ENCODE results near the gene DAPL1. TPM values are rescaled to one million over a fixed set of nuclear protein-coding genes. Genes with fewer than 3 reads are reported as not detected.
"Not testable (repeated sequence)": the region's sequence is repeated elsewhere in the genome, so short reads cannot be mapped to it uniquely, and the experiment has no call there.

Gene DAPL1
- total RNA-seq, 1 donor from 2014 or later = not detected

DNA sequence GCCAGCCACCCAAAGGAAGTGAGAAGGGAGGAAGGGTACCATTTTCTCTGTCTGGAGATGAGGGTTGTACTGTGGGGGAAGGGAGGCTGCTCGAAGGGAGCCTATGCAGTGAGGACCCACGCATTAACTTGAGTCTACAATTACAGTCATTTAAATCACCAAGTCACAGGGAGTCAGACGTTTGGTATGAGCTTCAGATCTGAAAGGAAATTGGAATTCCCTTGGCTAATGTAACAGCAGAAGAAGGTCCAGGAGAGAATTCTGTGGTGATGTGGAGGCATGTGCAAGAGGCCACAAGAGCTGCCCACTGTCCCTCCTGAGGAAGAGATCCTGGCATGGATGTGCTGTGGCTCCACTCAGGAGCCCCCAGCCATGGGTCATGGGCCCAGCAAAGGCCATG, 22.5 kb downstream of the DAPL1 start:
- intact Hi-C loops (cut with micrococcal nuclease) = no loop called here

DNA sequence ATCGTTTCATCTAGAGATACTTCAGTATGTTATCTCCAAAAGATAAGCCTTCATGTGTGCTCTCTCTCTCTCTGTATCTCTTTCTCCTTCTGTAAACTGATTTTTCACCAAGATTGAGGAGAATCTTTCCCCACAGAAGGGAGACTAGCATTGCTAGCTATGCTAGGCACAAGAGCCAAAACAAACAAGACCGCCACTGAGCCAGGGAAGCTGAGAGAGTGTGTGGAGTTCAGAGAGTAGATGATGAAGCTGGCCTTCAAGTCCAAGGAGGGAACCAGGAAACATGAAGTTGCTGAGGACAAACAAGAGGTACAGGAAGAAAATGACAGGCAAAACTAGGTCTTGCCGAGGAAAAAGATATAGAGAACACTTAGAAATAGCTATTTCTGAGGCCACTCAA, 23.4 kb downstream of the DAPL1 start:
- intact Hi-C loops (cut with micrococcal nuclease) = no loop called here

DNA sequence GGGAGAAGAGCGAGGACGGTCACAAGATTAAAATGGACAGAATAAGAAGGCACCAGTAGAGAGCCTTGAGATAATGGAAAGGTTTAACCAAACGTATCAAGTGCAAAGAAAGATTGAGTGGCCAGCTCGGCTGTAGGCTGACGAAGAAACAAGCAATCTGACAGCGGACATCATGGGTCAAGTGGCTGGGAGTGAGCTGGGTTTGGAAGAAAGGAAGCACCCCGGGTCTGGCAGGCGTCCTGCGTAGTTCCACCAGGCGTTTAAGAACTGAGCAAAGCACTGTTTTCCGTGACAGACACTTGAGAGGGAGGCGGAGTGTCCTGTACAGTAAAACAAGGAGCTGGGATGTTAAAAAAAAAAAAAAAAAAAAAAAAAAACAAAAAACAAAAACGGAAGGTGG, 27.1 kb downstream of the DAPL1 start:
- intact Hi-C loops (cut with micrococcal nuclease) = no loop called here

DNA sequence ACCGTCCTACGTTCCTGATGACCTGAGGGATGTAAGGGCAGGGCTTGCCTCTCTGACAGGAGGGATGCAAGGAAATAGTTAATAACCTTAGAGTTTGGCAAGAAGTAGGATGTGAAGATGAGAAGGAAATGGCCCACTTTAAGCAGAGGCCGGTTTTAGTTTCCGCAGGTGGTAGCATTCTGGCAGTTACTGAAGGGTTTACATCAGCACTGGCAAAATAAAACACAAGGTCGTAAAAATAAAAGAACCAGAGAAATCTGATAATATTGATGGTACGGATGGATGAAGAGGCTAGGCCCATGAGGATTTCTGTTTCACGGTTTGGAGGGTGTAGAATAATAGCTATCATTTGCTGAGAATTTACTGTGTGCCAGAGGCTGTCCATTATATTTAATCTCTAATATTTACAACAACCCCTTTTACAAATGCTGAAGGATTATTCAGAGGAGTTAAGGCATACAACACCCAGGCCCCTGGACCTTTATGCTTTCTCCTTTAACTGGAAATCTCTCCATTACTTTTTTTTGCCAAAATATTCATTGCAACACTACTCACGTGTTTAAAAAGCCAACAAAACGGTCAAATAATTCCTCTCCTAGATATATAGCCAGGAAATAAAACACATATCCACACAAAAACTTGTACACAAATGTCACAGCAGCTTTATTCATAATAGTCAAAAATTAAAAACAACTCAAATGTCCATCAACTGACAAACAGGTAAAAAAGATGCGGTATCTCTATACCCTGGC, 28.5 kb downstream of the DAPL1 start:
- intact Hi-C loops (cut with micrococcal nuclease) = no loop called here

DNA sequence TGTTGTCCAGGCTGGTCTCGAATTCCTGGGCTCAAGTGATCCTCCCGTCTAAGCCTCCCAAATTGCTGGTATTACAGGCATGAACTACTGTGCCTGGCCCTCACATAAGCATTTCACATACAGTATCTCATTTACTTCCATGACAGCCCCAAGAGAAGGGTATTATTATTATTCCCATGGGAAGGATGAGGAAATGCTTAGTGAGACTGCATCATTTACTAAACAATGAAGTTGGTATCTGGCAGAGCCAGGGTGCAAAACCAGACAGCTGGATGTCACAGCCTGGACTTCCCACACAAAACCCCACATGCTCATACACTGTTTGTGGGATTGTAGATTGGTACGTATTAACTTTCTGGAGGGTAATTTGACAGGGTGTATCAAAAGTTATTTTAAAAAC, 29.9 kb downstream of the DAPL1 start:
- intact Hi-C loops (cut with micrococcal nuclease) = no loop called here

DNA sequence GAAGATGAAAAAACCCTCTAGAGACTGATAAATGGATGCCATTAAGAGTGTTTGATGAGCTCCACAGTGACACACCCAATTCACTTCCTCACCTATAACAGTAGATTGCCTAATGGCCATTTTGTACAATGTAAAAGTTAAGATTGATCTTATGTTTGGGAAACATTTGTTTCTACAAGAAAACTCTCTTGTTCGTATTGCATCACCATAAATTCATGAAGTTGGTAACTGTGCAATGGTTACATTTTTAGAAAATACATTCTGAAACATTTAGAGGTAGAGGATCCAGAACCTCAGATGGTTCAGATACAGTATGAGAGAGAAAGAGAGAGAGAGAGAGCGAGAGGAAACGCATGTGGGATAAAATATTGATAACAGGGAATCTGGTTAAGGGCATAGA, 31.8 kb downstream of the DAPL1 start:
- intact Hi-C loops (cut with micrococcal nuclease) = no loop called here

DNA sequence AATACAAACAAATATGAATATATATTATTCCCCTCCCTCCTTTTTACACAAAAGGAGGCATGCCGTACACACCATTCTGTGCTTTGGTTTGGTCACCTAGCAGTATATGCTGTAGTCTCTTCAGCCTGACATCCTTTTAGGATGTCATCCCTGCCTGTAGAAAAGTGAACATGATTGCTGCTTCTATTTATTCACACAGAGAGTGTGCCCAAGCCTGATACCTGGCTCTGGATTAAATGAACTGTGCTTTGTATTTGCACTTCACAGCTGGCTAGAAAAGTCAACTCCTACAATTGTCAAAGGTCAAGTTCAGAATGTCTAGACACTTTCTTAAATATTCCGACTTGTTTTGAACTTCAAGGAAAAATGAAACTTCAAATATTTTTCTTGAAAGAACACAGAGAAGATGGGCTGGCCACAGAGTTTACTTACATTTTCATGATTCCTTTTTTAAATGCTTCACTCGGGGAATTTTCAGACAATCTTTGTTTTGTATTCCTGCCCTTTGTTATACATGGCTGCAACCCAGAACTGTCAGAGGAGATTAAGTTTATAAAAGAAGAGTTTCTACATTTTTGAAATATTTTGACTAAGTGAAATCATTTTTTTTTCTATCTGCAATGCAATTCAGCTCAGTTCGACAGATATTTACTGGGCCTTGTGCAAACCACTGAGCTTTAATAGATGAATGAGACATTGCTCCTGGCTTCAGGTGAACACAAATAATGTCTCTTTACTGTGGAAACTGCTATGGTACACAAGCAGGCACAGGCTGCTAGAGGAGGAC, 33.5 kb downstream of the DAPL1 start:
- intact Hi-C loops (cut with micrococcal nuclease) = no loop called here

DNA sequence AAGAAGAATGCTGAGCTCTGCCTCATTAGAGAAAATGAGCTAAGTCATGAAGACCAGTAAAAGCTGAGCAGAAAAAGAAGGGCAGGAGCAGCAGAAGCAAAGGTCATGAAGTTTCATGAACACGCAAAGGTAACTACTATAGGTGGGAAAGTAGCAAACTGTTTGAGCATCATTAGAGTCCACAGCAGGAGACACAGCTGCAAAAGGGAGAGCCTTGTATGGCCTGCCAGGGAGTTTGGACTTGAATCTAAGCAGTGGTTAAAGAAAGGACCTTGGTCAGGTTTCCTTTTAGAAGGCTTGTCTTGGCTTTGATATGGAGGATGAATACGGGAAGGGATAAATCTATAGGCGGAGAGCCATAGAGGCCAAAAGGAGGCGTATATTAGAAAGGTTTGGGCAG, 34.0 kb downstream of the DAPL1 start:
- intact Hi-C loops (cut with micrococcal nuclease) = no loop called here

DNA sequence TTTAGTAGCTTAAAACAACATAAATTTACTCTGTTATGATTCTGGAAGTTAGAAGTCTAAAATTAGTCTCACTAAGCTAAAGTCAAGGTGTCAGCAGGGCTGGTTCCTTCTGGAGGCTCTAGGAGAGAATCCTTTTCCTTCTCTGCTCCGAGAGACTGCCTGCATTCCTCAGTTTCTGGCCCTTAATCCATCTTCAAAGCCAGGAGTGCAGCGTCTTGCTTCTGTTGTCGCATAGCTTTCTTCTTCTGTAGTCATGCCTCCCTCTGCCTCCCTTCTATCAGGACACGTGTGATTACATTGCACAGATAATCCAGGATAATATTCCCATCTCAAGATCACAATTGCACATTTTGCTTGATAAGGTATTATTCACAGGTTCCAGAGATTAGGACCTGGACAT, 35.1 kb downstream of the DAPL1 start:
- intact Hi-C loops (cut with micrococcal nuclease) = no loop called here

DNA sequence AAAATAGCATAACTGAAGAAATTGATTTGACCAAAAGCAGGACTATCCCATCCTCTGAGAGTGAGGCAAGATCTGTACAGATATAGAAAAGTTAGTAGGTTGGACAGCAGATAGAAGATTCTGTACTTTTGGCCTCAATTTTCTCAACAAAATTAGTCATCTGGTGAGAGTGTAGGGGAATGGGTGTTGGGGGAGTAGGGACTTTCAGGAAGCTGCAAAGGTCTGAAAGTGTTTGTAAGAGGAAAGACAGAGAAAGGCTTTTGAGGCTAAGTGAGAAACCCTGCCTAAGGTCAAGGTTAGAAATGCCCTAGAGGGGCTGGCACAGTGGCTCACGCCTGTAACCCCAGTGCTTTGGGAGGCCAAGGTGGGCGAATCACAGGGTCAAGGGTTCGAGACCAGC, 40.3 kb downstream of the DAPL1 start:
- intact Hi-C loops (cut with micrococcal nuclease) = no loop called here

DNA sequence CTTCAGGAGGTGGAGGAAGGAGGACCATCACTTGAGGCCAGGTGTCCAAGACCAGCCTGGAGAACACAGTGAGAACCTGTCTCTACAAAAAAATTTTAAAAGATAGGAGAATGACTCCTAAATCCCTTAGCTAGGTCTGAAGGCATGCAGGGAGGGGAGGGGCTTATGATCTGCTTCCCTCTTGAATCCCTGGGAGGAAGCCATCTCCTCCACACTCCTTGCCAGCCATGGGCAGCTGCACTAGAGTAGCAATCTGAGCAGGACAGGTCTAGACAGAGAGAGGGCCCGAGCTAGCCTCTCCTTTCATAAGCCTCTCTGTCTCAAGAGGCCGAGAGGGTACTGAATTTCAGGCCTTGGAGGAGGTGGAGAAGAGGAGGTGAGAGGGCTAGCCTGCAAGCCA, 42.5 kb downstream of the DAPL1 start:
- intact Hi-C loops (cut with micrococcal nuclease) = no loop called here

DNA sequence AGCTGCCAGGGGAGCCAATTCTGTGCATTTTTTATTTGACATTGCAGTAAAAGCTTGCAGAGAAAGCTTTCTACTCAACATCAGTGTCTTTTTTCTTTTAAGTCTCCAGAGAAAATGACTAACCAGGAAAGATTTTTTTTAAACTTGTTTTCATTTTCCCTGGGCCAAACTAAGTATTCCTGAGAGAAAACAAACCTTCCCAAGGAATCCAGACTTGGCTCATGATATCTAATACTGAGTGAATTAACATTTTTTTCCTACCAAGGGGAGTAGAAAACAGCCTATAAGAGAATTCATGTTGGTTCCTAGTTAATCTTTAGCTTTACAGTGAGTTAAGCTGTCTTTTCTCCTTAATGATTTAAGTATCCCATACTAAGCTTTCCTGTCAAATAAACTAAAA, 46.7 kb downstream of the DAPL1 start:
- intact Hi-C loops (cut with micrococcal nuclease) = no loop called here

DNA sequence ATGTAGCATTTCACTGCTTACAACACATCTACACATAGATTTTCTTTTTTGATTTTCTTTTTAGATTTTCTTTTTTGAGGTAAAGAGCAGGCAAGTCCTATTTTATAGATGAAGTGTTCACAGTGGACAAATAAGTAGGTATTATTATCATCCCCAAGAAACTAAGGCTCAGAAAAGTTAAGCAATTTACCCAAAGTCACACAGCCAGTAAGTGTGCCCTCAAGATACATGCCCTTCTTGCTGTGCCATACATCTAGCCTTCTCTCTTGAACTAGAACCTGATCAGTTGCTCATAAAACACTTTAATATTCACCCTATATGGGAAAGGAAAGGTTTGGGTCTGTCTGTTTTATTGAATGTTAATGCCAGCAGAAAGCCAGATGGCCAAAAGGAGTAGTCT, 50.3 kb downstream of the DAPL1 start:
- intact Hi-C loops (cut with micrococcal nuclease) = no loop called here

DNA sequence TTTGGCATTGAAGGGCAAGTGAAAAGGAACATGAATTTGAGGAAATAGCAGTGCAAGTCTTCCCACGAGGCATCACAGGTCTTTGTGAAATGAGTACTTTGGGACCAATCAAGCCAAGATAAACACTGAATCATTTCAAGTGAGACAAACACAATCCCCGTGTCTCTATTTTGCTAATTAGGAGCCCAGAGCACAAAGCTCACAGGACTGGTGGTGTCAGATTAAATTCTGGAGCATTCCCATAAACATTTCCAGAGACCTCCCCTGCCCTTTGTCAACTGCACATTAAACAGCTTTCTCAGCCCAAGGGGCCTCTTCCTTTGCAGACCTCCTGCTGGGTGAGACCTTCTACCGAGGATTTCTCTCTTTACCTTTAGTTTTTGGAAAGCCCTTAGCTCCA, 50.7 kb downstream of the DAPL1 start:
- intact Hi-C loops (cut with micrococcal nuclease) = no loop called here

DNA sequence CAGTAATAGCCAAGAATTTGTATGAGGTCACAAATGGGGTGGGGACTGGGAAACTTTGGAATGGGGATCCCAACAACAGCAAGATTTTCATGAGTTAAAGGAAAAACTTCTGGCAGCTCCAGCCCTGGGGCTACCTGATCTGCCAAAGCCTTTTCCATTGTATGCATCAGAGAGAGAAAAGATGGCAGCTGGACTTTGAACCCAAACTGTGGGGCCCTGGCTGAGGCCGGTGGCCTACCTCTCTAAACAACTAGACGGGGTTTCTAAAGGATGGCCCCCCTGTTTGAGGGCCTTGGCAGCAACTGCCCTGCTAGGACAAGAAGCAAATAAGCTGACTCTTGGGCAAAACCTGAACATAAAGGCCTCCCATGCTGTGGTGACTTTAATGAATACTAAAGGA, 52.4 kb downstream of the DAPL1 start:
- intact Hi-C loops (cut with micrococcal nuclease) = not testable (repeated sequence)

DNA sequence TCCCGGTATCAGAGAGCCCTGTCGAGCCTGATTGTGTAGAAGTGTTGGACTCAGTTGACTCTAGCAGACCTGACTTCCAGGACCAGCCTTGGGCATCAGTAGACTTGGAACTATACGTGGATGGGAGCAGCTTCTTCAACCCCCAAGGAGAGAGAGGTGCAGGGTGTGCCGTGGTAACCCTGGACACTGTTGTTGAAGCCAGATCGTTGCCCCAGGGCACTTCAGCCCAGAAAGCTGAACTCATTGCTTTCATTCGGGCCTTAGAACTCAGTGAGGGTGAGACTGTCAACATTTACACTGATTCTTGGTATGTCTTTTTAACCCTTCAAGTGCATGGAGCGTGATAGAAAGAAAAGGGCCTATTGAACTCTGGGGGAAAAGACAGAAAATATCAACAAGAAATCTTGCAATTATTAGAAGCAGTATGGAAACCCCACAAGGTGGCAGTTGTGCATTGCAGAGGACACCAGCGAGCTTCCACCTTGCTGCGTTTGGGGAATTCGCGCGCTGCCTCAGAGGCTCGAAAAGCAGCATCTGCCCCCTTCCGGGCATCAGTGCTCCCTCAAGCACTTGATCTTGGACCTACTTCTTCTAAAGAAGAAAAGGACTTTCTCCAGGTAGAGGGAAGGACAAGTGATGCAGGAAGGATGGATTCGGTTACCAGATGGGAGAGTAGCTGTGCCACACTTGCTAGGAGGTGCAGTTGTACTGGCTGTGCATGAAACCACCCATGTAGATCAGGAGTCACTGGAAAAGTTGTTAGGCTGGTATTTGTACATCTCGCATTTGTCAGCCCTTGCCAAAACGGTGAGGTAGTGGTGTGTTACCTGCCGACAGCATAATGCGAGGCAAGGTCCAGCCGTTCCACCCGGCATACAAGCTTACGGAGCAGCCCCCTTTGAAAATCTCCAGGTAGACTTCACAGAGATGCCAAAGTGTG, 53.2 kb downstream of the DAPL1 start:
- intact Hi-C loops (cut with micrococcal nuclease) = not testable (repeated sequence)

DNA sequence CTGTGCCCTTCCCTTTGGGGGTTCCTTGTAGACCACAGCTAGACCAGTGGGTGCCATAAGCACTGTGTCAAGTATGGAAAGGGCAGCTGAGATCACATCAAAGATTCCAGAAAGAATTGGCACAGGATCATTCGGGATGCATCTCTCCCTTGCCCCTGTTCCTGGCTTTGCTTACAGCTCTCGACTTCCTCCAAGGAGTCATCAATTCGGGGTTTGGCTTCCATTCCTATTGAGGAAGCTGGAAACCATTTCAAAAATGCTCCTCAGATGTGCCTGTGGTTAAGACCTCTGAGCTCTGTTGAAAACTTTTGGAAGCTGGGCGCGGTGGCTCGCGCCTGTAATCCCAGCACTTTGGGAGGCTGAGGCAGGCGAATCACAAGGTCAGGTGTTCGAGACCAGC, 65.1 kb downstream of the DAPL1 start:
- intact Hi-C loops (cut with micrococcal nuclease) = not testable (repeated sequence)

DNA sequence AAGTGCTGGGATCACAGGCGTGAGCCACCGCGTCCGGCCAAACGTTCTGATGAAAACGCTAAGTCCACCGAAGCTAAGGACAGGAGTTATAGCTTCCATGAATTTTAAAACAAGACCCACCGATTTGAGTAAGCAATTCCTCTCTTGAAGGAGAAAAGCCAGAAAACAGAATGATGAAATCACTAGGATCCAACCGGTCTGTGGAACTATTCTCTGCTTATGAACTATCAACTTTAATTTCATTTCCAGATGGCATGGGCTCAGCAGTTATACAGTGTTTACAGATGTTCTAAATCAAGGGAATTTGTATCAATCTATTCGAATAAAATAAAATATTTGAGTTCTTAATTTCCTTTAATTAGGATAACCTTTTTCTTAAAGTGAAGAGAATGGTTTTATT, 66.5 kb downstream of the DAPL1 start:
- intact Hi-C loops (cut with micrococcal nuclease) = not testable (repeated sequence)

DNA sequence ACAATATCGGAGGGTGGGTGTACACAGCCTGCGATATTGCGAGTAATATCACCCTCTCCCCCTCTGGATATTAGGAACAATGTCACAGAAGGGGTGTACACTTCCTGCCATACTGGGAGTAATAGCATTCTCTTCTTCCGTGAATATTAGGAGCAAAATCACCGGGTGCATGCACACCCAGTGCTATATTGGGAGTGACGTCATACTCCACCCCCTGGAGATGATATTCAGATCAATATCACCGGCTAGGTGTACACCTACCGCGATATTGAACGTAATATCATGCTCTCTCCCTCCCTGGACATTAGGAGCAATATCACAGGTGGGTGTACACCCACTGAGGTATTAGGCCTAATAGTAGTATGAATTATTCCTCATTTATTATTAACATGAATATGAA, 70.4 kb downstream of the DAPL1 start:
- intact Hi-C loops (cut with micrococcal nuclease) = not testable (repeated sequence)

Measured in T-helper 2 cell treated with Interferon-gamma antibody and Interleukin-4, amounts not matched to agents 100 ng/mL and 5 ng/mL, for 36 hours (primary cell).